Measurements from ENCODE around the gene GRIK4.

DNA sequence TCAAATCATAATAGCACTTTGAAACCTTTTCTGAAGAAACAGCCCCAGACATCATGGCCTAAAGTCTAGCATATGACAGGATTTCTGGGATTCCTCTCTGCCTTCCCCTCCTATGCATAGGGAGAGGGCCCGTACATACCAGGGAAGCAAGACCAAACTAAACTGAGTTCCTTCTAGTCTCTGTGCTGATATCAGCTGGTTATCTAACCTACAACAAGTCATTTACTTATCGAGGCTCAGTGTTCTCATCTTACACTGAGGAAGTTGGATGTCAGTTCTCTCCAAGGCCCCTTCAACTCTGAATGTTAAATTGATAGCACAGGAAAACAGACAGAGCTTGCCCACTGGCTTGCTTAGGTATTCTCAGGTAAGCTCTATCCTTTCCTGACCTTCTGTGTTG is 17.0 kb upstream of the GRIK4 start:
- TF ChIP-seq EZH2phosphoT487 (IDR thresholded peaks at IDR 0.05; ENCODE audit: insufficient read depth, low read depth) (no peak), EZH2 (IDR thresholded peaks at IDR 0.05; ENCODE audit: insufficient read depth, poor library complexity, severe bottlenecking) (no peak)
